Progenitor cell of endocrine pancreas (in vitro differentiated cells): Measurements from ENCODE around the gene ABCB1. TPM values are rescaled to one million over a fixed set of nuclear protein-coding genes. Genes with fewer than 3 reads are reported as not detected.

Experiments used
- DNase-seq: peaks from one replicate; pipeline ENCODE4 v3.0.0; 2021; ENCODE audit warnings: low spot score; ENCODE audit not compliant: unreplicated experiment
- H3K27ac Mint-ChIP-seq: 2 replicates; pipeline ENCODE4 v1.8.0; 2021; ENCODE audit warnings: mild to moderate bottlenecking, moderate library complexity, mixed read lengths
- H3K27me3 Mint-ChIP-seq: 2 replicates; pipeline ENCODE4 v1.8.0; 2021; ENCODE audit warnings: mixed read lengths
- H3K36me3 Mint-ChIP-seq: 2 replicates; pipeline ENCODE4 v1.8.0; 2022; ENCODE audit warnings: mixed read lengths; ENCODE audit not compliant: insufficient read depth
- H3K4me1 Mint-ChIP-seq: 2 replicates; pipeline ENCODE4 v1.8.0; 2021; ENCODE audit warnings: low read depth, mixed read lengths
- H3K4me3 Mint-ChIP-seq: 2 replicates; pipeline ENCODE4 v1.8.0; 2021; ENCODE audit warnings: low read depth, mild to moderate bottlenecking, moderate library complexity, mixed read lengths
- H3K9me3 Mint-ChIP-seq: 2 replicates; pipeline ENCODE4 v1.8.0; 2021; ENCODE audit warnings: low read depth, mixed read lengths
- CTCF ChIP-seq: fragments of 200-600 bp; sonication (generic); IDR thresholded peaks from one replicate; pipeline ENCODE4 v1.5.0; 2021; ENCODE audit warnings: antibody characterized with exemption, mild to moderate bottlenecking; ENCODE audit not compliant: unreplicated experiment
- total RNA-seq: library from RNA; stranded (reverse); gene quantifications from 2 replicates; pipeline ENCODE4 v1.2.1, GENCODE V29; 2021

ABCB1 gene
- total RNA-seq, 1 donor from 2014 or later: 0.48 TPM

GRCh38 chr7:87517891-87518290 is 82.8 kb downstream of the ABCB1 start:
- no peaks in the 10 kb centered on the region for H3K9me3 Mint-ChIP-seq
- H3K4me3 Mint-ChIP-seq: no peak overlapping the region
- H3K27me3 Mint-ChIP-seq: no peaks in the 10 kb centered on the region
- no peak overlapping the region for H3K27ac Mint-ChIP-seq
- no peak for DNase-seq
- H3K4me1 Mint-ChIP-seq: no peaks in the 10 kb centered on the region
- H3K36me3 Mint-ChIP-seq: no peaks in the 10 kb centered on the region
- TF ChIP-seq CTCF: no peak

GRCh38 chr7:87517136-87517815 is 83.4 kb downstream of the ABCB1 start:
- H3K27ac Mint-ChIP-seq: no peak overlapping the region
- H3K27me3 Mint-ChIP-seq: no peaks in the 10 kb centered on the region
- H3K4me3 Mint-ChIP-seq: no peak overlapping the region
- TF ChIP-seq CTCF: no peak
- DNase-seq: no peak
- no peaks in the 10 kb centered on the region for H3K4me1 Mint-ChIP-seq
- H3K36me3 Mint-ChIP-seq: no peaks in the 10 kb centered on the region
- no peaks in the 10 kb centered on the region for H3K9me3 Mint-ChIP-seq

GRCh38 chr7:87513735-87514335 is 86.8 kb downstream of the ABCB1 start:
- no peak for DNase-seq
- TF ChIP-seq CTCF: no peak
- Mint-ChIP-seq H3K4me3 (no peak overlapping the region), H3K27ac (no peak overlapping the region), H3K27me3 (no peaks in the 10 kb centered on the region), H3K4me1 (no peaks in the 10 kb centered on the region), H3K9me3 (no peaks in the 10 kb centered on the region), H3K36me3 (no peaks in the 10 kb centered on the region)

GRCh38 chr7:87512906-87513305 is 87.8 kb downstream of the ABCB1 start:
- no peak overlapping the region for H3K27ac Mint-ChIP-seq
- no peak for DNase-seq
- H3K4me1 Mint-ChIP-seq: no peaks in the 10 kb centered on the region
- no peak for TF ChIP-seq CTCF
- H3K27me3 Mint-ChIP-seq: no peaks in the 10 kb centered on the region
- no peaks in the 10 kb centered on the region for H3K9me3 Mint-ChIP-seq
- H3K36me3 Mint-ChIP-seq: no peaks in the 10 kb centered on the region
- no peak overlapping the region for H3K4me3 Mint-ChIP-seq

GRCh38 chr7:87511510-87511909 is 89.2 kb downstream of the ABCB1 start:
- Mint-ChIP-seq H3K9me3 (no peaks in the 10 kb centered on the region), H3K4me1 (no peaks in the 10 kb centered on the region), H3K36me3 (no peaks in the 10 kb centered on the region), H3K27me3 (no peaks in the 10 kb centered on the region), H3K4me3 (no peak overlapping the region), H3K27ac (no peak overlapping the region)
- no peak for TF ChIP-seq CTCF
- DNase-seq: no peak
